HG03432 (cell line): ENCODE data around the gene ITPKB.
"Not testable (repeated sequence)": the region's sequence is repeated elsewhere in the genome, so short reads cannot be mapped to it uniquely, and the experiment has no call there.

ENCODE experiments used
- ATAC-seq: cut with Tn5 transposase; IDR thresholded peaks from one replicate; pipeline ENCODE4 v1.9.1; 2021; ENCODE audit warnings: mild to moderate bottlenecking, moderate library complexity; ENCODE audit not compliant: unreplicated experiment

Gene ITPKB

GRCh38 chr1:226627924-226628611 lies 111.0 kb downstream of the ITPKB start:
- no peak for ATAC-seq

DNA sequence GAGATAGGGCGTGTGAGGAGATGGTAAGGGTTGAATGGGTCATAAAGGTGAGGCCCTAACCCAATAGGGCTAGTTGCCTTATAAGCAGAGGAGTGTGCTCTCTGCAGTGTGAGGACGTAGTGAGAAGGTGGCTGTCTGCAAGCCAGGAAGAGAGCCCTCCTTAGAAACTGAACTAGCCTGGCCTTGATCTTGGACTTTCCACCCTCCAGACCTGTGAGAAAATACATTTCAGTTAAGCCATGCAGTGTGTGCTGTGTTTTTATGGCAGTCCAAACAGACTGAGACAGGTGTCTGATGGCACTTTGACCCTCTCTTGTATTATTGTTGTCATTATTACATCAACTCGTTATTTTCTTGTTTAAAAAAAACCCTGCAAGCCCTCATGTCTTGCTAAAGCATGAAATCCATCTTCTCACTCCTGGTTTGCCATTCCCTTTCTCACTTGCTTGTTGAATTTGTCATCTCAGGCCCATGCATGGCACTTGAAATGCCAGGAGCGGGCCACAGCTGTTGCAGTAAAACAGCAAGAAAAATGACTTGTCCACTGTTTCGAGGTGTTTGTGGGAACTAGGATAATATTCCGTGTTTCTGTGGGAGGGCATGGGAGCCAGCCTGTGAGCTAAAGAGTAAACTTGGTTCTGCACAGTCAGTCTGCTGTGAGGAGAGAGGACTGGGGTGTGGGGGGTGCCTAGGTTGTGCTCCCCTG lies 111.9 kb downstream of the ITPKB start:
- ATAC-seq = no peak

GRCh38 chr1:226626577-226626956 lies 112.5 kb downstream of the ITPKB start:
- no peak for ATAC-seq

- ATAC-seq = no peak
Observed at GRCh38 chr1:226625832-226626576, 113.1 kb downstream of the ITPKB start.

DNA sequence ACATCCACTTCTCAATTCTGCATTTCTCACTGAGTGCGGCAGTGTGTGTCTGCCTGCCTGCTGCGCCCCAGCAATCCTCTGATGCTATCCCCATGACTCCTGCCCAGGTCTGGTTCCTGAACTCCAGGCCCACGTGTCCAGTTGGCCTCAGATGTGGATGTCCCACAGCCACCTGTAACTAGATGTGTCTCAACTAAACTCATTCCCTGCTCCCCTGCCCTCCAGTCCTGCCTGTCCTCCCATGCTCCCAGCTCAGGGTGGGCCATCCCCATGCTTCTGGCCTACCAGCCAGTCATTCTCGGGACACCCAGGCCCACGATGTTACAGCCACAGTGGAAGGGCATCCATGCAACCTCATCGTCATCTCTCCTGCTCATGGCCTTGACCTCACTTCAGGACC lies 113.8 kb downstream of the ITPKB start:
- no peak for ATAC-seq

DNA sequence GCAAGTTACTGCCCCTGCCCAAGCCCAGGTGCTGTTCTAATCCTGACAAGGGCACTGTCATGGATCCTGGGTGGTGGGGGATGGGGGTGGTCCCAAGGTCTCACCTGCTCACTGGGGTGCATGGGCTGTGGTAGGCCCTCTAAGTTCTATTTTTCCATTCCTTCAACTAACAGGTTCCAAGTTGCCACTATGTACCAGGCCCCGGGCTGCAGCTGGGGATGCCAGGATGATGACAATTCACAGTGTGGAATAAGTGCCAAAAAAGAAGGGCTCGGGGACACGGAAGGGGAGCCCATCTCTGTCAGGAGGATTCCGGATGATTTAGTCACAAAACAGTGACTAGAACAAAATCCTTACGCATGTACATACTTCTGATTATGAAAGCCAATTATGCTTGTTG lies 114.6 kb downstream of the ITPKB start:
- ATAC-seq = no peak

GRCh38 chr1:226622012-226622411 lies 117.1 kb downstream of the ITPKB start:
- no peak for ATAC-seq

- ATAC-seq = no peak
Observed at GRCh38 chr1:226619031-226619430, 120.1 kb downstream of the ITPKB start.

GRCh38 chr1:226618380-226618779 lies 120.7 kb downstream of the ITPKB start:
- ATAC-seq = no peak

- ATAC-seq = not testable (repeated sequence)
Observed at GRCh38 chr1:226617719-226618118, 121.4 kb downstream of the ITPKB start.

- no peak for ATAC-seq
Observed at GRCh38 chr1:226617109-226617508, 122.0 kb downstream of the ITPKB start.

DNA sequence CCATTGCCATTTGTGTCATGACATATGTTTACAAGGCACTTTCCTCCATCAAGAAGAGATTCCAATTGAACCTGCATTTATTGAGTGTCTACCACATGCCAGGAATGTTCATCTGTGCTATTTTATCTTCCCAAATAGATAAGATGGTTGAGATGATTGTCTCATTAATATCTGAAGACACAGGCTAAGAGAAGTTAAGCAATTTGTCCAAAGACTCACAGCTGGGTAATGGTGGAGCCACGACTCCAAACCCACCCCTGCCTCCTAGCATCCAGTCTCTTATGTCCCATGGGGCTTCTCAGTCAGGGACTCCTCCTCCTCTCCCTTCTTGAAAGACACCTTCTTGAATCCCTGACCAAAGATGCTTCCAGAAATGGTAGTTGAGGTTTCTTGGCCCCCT lies 122.4 kb downstream of the ITPKB start:
- no peak for ATAC-seq

- no peak for ATAC-seq
Observed at GRCh38 chr1:226615876-226616275, 123.2 kb downstream of the ITPKB start.

GRCh38 chr1:226611980-226612379 lies 127.1 kb downstream of the ITPKB start:
- ATAC-seq = not testable (repeated sequence)

DNA sequence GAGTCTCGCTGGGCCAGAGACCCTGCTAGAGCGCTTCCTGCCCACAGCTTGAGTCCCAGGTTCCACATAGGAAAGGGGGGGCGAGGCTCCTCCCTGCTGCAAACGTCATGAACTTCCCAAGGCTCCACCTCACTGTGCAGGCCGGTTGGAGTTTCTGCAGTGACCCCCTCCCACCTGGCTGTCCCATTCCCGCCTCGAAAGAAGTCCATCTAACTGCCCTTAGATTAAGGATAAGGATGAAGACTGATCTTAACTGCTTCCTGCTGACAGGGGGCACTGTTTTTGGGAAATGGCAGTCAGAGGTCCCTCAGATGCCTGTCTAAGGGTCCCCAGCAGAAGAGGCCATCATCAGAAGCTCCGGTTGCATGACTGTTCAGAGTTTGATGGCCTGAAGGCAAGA lies 127.8 kb downstream of the ITPKB start:
- ATAC-seq = no peak

DNA sequence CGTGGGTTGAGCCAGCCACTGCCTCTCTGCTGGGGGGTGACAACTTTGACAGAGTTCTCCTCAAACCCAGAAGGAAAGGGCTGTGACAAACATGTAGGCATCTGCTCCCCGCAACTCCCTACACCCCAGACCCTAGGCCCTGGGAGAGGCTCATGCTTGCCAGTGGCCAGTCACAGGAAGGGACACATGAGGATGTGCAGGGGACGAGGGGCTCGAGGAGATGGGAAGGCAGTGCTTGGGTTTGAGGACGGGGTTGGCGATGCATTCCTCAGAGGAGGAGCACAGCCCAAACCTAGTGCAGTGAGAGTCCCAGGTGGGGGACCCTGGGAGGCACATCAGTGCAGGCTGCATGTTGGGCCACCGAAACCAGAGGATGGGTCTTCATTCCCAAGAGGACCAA lies 128.4 kb downstream of the ITPKB start:
- no peak for ATAC-seq

DNA sequence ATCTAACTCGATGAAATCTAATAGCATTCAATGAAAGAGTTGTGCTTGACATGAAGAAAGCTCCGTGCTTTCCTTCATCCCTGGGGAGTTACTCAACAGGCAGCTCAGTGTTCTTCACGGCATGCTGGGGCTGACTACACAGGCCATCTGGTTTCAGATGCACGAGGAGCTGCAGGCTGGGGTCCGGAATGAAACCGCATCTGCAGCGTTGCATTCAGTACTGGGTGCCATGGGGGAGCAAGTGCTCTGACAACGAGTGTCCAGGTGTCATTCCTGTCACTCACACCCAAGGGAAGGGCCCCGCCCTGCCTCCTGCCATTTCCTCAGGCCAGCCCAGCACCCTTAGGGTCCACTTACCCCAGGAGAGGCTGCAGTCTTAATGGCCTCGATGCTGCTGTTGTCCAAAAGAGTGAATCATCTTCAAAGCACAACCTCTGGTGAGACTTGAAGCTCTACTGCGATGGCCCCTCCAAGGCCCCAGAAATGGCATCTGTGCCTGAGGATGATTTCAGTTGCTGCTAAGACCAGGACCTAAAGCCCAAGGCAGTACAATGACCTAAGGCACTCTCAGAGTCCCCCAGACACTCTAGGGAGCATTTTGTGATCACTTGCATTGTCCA lies 129.1 kb downstream of the ITPKB start:
- no peak for ATAC-seq

GRCh38 chr1:226608699-226609505 lies 130.2 kb downstream of the ITPKB start:
- peak; percentile 52 for ATAC-seq

GRCh38 chr1:226607821-226608220 lies 131.3 kb downstream of the ITPKB start:
- no peak for ATAC-seq

DNA sequence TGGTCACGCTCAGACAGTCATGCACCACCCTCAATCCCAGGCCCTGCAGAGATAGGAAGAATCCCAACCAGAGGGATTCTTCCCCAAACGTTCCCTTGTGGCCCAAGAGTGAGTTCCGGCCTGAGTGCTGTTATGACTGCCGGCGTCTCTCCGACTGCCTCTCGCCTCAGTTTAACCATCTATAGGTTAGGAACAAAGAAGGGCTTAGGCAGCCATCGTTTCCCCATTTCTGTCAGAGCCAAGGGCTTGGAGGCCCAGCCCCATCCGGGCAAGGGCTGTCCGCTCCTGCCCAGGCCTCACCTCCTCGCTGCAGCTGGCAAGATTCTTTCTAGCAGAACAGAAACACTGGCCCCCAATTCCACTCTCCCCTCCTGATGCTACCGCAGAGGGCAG lies 131.8 kb downstream of the ITPKB start:
- ATAC-seq = no peak
